Kidney tubule cell (primary cell): ENCODE measurements around the gene UBE2O.

Source experiments
- DNase-seq: peaks from one replicate; pipeline ENCODE4 v3.0.0-alpha.2; 2018; ENCODE audit warnings: low spot score

Gene UBE2O

GRCh38 chr17:76452660-76453430 lies at the start of gene UBE2O:
UBE2O (minus strand) TSS chr17:76453152; CDS start chr17:76453141, 11 bp downstream.
- DNase-seq, result peak; percentile 88

GRCh38 chr17:76501827-76502307 lies 48.9 kb upstream of the UBE2O start:
- no peak for DNase-seq

GRCh38 chr17:76501018-76501826 lies 48.3 kb upstream of the UBE2O start, which contains the start of gene RHBDF2:
RHBDF2 (minus strand) TSS chr17:76501423; CDS start chr17:76481524, 19,899 bp downstream.
- peak; percentile 91 for DNase-seq

GRCh38 chr17:76500747-76501017 lies 47.7 kb upstream of the UBE2O start:
- DNase-seq, result no peak

- DNase-seq, result peak; percentile 44
Measured at GRCh38 chr17:76500074-76500746, 47.3 kb upstream of the UBE2O start.

GRCh38 chr17:76499267-76499667 lies 46.3 kb upstream of the UBE2O start:
- DNase-seq, result peak; percentile 79

GRCh38 chr17:76498876-76499251 lies 45.9 kb upstream of the UBE2O start:
- no peak for DNase-seq

GRCh38 chr17:76497979-76498875 lies 45.3 kb upstream of the UBE2O start:
- peak; percentile 98 for DNase-seq

- DNase-seq, result no peak
Measured at GRCh38 chr17:76497699-76497978, 44.7 kb upstream of the UBE2O start.

GRCh38 chr17:76496464-76496863 lies 43.5 kb upstream of the UBE2O start:
- peak; percentile 25 for DNase-seq

GRCh38 chr17:76495663-76496400 lies 42.9 kb upstream of the UBE2O start:
- no peak for DNase-seq

GRCh38 chr17:76493505-76494167 lies 40.7 kb upstream of the UBE2O start:
- DNase-seq, result no peak

- peak; percentile 87 for DNase-seq
Measured at GRCh38 chr17:76492989-76493501, 40.1 kb upstream of the UBE2O start.

- DNase-seq, result peak; percentile 15
Measured at GRCh38 chr17:76492123-76492988, 39.4 kb upstream of the UBE2O start.

- no peak for DNase-seq
Measured at GRCh38 chr17:76491271-76492122, 38.5 kb upstream of the UBE2O start.

- no peak for DNase-seq
Measured at GRCh38 chr17:76490112-76490710, 37.3 kb upstream of the UBE2O start.

- DNase-seq, result no peak
Measured at GRCh38 chr17:76487451-76488192, 34.7 kb upstream of the UBE2O start.
